ENCODE measurements around the gene GPR42.

DNA sequence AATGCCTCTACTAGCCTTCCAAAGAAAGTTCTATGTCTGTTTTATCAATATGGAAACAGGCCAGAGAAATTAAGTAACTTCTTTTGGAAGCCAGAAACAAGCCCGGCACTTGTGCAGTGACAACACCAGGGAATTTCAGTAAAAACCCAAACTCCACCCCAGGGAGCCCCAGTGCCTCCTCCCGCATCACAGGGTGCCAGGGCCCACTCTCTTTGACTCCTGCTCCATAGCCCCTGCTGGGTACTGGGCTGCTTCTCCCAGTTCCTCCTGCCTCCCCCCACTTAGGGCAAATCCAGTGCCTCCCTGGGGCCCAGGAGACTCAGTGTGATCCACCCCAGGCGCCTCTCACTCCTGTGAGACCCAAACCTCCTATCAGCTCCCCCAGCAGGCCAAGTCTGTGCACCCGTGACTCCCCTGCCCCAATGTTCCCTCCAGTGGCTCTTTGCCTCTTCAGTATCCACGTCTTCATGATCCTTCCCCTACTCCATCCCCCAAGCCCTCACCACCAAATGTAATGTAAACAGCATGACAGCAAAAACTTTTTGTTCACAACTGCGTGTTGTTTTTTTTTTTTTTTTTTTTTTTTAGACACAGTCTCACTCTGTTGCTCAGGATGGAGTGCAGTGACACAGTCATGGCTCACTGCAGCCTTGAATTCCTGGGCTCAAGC is 14.9 kb upstream of the GPR42 start:
- TF ChIP-seq, protein P1, sequence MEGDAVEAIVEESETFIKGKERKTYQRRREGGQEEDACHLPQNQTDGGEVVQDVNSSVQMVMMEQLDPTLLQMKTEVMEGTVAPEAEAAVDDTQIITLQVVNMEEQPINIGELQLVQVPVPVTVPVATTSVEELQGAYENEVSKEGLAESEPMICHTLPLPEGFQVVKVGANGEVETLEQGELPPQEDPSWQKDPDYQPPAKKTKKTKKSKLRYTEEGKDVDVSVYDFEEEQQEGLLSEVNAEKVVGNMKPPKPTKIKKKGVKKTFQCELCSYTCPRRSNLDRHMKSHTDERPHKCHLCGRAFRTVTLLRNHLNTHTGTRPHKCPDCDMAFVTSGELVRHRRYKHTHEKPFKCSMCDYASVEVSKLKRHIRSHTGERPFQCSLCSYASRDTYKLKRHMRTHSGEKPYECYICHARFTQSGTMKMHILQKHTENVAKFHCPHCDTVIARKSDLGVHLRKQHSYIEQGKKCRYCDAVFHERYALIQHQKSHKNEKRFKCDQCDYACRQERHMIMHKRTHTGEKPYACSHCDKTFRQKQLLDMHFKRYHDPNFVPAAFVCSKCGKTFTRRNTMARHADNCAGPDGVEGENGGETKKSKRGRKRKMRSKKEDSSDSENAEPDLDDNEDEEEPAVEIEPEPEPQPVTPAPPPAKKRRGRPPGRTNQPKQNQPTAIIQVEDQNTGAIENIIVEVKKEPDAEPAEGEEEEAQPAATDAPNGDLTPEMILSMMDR (IDR thresholded peaks at IDR 0.05; ENCODE audit: low read depth, low read length): no peak
- TF ChIP-seq POLR2A (IDR thresholded peaks at IDR 0.05; ENCODE audit: extremely low read depth, insufficient read length): no peak
- TF ChIP-seq, protein P2, sequence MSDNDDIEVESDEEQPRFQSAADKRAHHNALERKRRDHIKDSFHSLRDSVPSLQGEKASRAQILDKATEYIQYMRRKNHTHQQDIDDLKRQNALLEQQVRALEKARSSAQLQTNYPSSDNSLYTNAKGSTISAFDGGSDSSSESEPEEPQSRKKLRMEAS (IDR thresholded peaks at IDR 0.05; ENCODE audit: low read depth, low read length): no peak
